ENCODE data around the gene LINC01488. TPM values are rescaled to one million over a fixed set of nuclear protein-coding genes. Genes with fewer than 3 reads are reported as not detected.

LINC01488 gene
- total RNA-seq, 1 donor from 2014 or later = not detected

- DNase-seq (ENCODE audit: extremely low read depth, low read depth, low spot score) = no peak
These were observed 6.2 kb upstream of the LINC01488 start for GRCh38 chr11:69475141-69475865.

GRCh38 chr11:69475866-69476471 lies 5.5 kb upstream of the LINC01488 start:
- no peak for DNase-seq (ENCODE audit: extremely low read depth, low read depth, low spot score)

- DNase-seq (ENCODE audit: extremely low read depth, low read depth, low spot score) = no peak
These were observed 4.9 kb upstream of the LINC01488 start for GRCh38 chr11:69476509-69476961.

DNA sequence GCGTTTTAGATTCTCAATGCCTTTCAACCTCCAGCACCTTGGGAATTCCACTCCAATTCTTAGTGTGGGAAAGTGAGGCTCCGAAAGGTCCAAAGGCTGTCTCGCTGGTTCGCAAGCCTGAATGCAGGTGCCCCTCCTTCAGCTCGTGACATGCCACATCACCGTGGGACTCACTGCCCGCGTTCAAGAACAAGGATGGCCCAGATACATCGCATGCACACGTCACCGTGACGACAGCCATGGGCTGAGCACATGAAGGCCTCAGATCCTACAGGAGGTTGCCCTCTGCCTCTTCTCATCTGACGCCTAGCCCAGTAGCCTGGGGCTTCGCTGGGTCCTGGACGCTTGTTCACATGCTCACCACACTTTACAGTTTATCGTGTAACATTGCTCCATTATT lies 4.4 kb upstream of the LINC01488 start:
- no peak for DNase-seq (ENCODE audit: extremely low read depth, low read depth, low spot score)

DNA sequence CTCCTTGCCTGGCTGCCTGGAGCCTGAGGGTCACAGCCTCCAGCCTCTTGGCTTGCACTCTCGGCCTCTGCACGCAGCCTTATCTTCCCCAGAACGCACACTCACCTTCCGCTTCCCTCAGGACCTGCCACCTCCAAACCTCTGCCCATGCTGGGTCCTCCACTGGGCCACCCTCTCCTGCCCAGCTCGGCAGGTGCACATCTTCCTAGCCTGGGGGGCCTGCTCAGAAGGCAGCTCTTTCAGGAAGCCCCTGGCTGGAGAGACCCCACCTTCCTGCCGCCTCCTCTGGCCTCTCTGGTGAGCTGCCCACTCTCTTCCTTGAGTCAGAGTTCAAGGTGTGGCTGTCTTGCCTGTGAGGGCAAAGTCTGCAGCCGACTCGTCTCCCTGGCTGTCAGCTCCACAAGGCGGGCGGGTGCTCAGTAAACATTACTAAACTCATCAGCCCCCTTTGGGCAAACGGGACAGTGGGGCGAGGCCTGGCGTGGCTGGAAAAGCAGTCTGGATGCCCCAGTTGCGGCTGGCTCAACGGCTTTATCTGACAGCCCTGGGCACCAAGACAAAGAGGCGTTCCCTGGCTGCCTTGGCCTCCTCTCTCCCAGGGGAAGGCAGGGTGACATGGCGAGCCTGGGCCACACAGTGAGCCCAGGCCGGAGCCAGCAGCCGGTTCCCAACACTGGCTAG lies 1.7 kb upstream of the LINC01488 start:
- no peak for DNase-seq (ENCODE audit: extremely low read depth, low read depth, low spot score)

DNA sequence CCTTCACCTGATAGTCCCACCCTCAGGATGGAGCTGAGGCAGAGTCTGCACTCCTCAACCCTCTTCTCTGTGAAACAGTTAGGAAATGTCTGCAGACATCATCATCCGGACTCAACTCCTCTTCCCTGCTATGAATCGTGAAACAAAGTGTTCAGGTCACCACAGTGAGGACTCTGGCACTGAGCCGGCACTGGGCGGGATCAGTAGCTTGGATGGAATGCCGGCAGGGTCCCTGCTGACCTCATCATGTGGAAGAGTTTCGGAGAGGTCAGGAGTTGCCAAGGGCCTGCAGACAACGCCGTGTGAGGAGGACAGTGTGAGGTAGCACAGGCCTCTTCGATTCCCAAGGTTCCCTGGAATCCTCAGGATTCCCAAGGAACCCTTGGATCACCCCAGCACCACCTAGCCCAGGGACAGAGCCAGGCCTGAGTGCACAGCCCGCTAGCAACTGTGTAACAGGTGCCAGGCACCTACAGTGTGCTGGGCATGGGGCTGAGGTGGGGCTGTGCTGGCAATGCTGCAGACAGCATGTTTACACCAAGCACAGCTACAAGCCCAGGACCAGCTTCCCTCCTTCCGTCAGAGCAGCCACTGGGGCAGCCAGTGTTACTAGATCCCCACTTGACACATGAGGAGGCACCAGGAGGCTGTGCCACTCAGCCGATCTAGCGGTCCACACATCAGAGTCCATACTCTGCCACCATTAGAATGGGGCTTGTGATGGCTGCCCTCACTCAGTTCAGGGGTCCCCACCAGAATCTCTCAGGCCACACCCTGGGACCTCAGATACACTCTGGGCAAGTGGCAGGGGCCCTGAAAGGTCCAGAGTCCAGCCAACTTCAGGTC lies 693 bp upstream of the LINC01488 start:
- DNase-seq (ENCODE audit: extremely low read depth, low read depth, low spot score) = no peak

- no peak for DNase-seq (ENCODE audit: extremely low read depth, low read depth, low spot score)
These were observed 859 bp downstream of the LINC01488 start for GRCh38 chr11:69482322-69482721.

GRCh38 chr11:69483170-69483569 lies 1.7 kb downstream of the LINC01488 start:
- no peak for DNase-seq (ENCODE audit: extremely low read depth, low read depth, low spot score)

DNA sequence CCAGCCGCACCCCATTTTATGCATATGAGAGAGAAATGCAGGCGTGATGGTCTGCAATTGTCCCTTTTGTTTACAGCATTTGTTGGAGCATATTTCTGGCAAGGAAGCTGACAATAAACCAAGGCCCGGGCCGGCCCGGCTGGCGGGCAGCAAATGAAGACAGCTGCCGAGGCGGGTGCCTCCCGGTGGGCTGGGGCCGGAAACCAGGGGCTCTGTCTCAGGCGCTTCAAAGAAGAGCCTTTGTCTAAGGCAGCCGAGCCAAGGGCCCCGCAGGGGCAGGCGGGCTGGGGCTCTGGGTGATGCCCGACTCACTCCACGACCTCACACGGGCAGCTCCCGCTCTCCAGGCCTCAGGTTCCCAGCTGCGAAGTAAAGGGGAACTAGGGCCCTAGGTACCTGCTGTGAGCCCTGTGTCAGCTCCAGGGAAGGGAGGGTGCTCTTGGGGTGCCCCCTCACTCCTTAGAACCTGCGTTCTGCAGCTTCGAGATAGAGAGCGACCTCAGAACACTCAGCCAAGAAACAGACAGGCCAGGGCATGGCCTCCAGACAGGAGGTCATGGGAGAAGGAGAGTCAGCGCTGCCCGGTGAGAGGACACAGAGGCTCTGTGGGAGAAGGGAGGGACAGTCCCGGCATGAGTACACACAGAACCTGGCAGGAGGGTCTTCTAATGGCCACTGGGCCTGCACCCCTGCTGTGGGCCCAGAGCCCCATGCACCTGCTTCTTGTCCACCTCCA lies 2.4 kb downstream of the LINC01488 start:
- no peak for DNase-seq (ENCODE audit: extremely low read depth, low read depth, low spot score)

DNA sequence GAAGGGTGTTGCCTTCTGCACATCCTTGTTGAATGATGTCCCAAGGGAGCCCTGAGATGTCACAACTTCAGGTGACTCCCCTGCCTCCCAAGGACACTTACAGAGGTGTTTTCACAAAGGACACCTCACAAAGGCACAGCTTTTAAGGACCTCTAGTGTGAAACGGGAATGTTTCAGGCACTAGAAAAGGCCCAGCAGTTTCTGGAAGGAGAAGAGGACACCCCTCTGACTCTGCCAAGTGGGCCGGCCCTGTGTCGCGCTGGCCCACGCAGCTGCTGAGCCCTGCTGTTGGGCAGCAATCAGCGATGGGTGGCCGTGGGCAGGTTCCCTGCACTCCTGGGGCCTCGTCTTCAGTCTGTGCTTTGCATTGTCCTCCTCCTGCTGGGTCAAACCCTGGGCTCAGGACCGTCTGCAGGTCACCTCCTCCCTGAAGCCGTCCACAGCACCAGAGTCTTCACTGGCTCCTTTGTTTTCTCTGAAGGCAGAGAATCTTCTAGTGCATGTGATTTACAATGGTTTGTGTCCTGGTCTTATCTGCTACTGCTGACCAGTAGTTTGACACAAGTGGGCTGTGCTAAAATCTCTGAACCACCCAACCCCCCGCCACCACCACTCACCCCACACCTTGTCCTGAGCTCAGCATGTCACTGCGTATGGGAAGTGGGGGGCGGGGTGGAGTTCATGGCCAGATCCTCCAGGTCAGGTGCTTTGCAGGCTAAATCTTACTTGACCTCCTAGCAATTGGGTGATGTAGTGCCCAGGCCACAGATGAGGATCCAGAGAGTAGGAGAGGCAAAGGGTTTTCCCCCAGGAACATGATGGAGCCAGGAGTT lies 3.2 kb downstream of the LINC01488 start:
- DNase-seq (ENCODE audit: extremely low read depth, low read depth, low spot score) = no peak

DNA sequence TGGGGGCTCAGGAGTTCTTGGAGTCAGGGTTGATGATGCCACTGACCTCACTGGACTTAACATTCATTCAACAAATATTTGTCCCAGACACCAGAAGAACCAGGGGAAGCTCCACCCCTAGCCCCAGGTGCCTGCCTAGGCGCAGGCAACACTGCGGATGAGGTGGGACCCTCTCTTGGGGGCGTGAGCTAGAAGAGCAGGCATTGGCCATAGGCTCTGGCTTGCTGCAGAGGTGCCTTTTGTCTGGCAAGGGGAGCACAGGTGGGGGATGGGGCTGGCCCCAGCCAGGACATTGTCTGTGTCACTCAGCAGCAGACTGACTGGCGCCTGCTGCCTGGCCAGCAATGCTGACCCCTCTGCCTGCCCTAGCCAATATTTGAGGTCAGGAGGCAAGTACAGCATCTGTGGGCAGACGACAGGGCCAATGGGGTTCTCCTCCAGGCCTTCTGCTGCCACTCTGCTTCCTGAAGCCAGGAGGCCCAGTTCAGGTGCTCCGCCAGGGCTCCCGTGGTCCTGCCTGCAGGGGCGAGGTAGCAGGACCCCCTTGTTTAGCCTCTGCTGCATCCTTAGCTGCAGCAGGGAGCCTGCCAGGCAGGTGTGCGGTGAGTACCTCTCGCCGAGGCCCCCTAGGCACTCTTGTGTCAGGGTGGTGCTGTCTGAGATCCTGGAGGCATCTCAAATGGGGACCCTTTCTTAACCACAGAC lies 4.0 kb downstream of the LINC01488 start:
- DNase-seq (ENCODE audit: extremely low read depth, low read depth, low spot score) = no peak

GRCh38 chr11:69486056-69486772 lies 4.8 kb downstream of the LINC01488 start:
- DNase-seq (ENCODE audit: extremely low read depth, low read depth, low spot score) = no peak

DNA sequence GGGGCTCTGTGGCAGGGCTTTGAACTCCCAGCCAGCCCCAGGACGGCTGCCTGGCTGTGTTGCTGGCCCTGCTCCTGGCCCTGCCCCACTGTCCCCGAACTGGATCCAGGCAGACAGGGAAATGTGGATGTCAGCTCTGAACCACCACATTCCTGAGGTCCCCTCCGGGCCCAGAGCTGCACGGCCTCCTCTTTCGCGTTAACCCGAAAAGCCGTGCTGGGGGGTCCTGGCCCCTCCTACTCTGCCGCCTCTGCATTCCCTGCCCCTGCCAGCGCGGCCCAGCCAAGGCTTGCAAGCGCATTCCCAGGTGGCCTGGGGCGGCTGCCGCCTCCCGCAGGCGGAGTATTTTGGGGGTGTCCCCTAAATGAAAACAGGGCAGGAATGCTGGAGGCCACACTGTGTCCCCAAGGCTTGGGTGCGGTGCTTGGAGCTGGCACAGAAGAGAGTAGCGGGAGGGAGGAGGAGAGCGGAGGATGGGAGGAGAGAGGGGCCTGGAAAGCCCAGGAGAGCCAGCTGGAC lies 5.4 kb downstream of the LINC01488 start:
- no peak for DNase-seq (ENCODE audit: extremely low read depth, low read depth, low spot score)

DNA sequence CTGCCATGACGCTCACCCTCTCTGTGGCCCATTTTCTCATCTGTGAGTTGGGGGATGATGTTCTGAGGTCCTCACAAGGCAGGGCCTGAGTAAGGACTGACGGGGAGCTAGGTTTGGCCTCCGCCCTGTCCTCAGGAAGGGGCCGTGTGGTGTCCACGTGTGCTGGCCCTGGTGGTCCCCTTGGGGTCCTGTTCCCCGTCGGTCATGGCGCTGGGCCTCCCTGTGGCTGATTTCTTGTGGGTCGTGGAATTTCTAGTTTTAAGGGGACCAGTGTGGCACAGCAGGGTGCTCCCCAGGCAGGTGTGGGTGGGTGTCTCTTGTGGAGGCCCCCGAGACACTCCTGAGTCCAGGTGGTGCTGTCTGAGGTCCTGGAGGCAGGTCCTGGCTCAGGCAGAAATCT lies 5.9 kb downstream of the LINC01488 start:
- no peak for DNase-seq (ENCODE audit: extremely low read depth, low read depth, low spot score)

- DNase-seq (ENCODE audit: extremely low read depth, low read depth, low spot score) = no peak
These were observed 6.5 kb downstream of the LINC01488 start for GRCh38 chr11:69487849-69488542.

GRCh38 chr11:69488543-69488940 lies 7.1 kb downstream of the LINC01488 start:
- DNase-seq (ENCODE audit: extremely low read depth, low read depth, low spot score) = no peak

DNA sequence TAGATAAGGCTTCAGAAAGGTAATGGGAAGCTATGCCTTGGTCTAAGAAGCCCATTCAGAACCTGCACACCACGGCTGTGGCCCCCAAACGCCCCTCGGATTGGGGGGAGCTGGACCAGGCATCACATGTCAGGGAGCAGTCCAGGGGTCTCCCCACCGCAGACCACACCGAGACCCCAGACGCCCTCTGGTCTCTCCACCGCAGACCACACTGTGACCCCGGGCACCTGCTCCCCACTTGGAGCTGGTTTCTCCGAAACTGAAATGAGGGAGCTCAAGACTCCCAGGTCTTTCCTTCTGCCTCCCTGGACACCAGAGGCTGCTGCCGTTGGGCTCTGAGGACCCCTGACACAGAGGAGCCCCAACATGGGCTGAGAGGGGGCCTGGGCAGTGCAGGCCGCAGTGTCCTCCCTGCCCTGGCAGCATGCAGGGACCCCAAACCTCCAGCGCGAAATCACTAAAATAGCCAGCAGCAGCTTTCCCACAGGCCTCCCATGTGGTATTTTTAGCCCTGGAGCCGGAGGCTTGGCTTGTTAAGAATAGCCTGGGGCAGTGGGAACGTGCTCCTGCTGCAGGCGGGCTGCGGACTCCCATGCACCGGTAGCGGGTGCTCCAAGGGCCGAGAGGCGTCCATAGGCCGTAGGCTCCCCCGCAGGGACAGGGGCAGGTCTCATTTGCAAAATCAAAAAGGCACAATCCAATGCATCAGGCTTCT lies 7.7 kb downstream of the LINC01488 start:
- no peak for DNase-seq (ENCODE audit: extremely low read depth, low read depth, low spot score)
